Prostate gland (tissue), 2 donors: ENCODE measurements around the gene ATP1A3.

Experiments
- POLR2A ChIP-seq: fragments of 450-650 bp; IDR thresholded peaks from one replicate; pipeline ENCODE4 v1.6.1; 2016; ENCODE audit warnings: antibody characterized with exemption, mild to moderate bottlenecking
- POLR2AphosphoS5 ChIP-seq: sonication (generic); formaldehyde crosslinking; IDR thresholded peaks from one replicate; pipeline ENCODE4 v1.6.1; 2017; ENCODE audit warnings: antibody characterized with exemption
- TF ChIP-seq, protein P1 (sequence below), 4 experiments: fragments of 200-600 bp in 2 of 4; fragments of 450-650 bp in 2 of 4; sonication (generic) in 2 of 4; IDR thresholded peaks; 1 replicate in 3 of 4; 2 replicates in 1 of 4; pipeline ENCODE4 v1.5.1; 2016 to 2019; ENCODE audit warnings: antibody characterized with exemption in 4 of 4, mild to moderate bottlenecking in 2 of 4, moderate library complexity in 2 of 4

DNA sequence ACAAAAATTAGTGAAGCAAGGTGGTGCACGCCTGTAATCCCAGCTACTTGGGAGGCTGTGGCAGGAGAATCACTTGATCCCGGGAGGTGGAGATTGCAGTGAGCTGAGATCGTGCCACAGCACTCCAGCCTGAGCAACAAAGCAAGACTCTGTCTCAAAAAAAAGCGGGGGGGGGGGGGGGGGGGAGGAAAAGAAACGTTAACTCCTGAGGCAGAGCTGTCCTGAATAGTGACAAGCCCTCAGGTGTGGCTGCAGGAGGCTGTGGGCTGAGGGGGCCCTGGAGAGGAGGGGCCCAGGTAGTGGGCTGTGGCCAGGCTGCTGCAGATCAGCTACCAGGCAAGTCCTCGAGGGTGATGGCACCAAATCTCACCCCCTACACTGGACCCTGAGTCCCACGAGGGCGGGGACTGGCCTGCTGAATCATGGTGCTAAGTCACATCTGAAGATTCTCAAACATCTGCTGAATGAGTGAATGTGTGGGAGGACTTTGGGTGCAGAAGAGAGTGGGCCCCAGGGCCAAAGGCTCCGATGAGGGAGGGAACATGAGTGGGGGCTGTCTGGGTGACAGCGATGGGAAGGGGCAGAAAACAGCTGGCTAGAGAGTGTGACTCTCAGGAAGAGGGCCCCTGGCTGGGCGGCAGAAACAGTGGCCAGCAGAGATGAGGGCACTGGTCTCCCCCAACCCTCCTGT is 24.6 kb upstream of the ATP1A3 start:
- TF ChIP-seq, protein P1, sequence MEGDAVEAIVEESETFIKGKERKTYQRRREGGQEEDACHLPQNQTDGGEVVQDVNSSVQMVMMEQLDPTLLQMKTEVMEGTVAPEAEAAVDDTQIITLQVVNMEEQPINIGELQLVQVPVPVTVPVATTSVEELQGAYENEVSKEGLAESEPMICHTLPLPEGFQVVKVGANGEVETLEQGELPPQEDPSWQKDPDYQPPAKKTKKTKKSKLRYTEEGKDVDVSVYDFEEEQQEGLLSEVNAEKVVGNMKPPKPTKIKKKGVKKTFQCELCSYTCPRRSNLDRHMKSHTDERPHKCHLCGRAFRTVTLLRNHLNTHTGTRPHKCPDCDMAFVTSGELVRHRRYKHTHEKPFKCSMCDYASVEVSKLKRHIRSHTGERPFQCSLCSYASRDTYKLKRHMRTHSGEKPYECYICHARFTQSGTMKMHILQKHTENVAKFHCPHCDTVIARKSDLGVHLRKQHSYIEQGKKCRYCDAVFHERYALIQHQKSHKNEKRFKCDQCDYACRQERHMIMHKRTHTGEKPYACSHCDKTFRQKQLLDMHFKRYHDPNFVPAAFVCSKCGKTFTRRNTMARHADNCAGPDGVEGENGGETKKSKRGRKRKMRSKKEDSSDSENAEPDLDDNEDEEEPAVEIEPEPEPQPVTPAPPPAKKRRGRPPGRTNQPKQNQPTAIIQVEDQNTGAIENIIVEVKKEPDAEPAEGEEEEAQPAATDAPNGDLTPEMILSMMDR (IDR thresholded peaks at IDR 0.05) = no peak
- TF ChIP-seq POLR2A (no peak), POLR2AphosphoS5 (no peak)
